HG02884 (cell line): ENCODE results near the gene RNF213.
"Not testable (repeated sequence)": the region's sequence is repeated elsewhere in the genome, so short reads cannot be mapped to it uniquely, and the experiment has no call there.

Experiments
- ATAC-seq: cut with Tn5 transposase; IDR thresholded peaks from one replicate; pipeline ENCODE4 v1.9.1; 2021; ENCODE audit warnings: mild to moderate bottlenecking, moderate library complexity; ENCODE audit not compliant: unreplicated experiment

The RNF213 gene

GRCh38 chr17:80385046-80385445, 124.4 kb downstream of the RNF213 start:
- no peak for ATAC-seq

GRCh38 chr17:80386341-80386740, 125.7 kb downstream of the RNF213 start:
- no peak for ATAC-seq

- ATAC-seq = no peak
Observed at GRCh38 chr17:80387071-80387470, 126.4 kb downstream of the RNF213 start.

GRCh38 chr17:80388175-80388574, 127.5 kb downstream of the RNF213 start:
- no peak for ATAC-seq

- no peak for ATAC-seq
Observed at GRCh38 chr17:80388601-80389000, 127.9 kb downstream of the RNF213 start.

- no peak for ATAC-seq
Observed at GRCh38 chr17:80389011-80389995, 128.7 kb downstream of the RNF213 start.

- ATAC-seq = no peak
Observed at GRCh38 chr17:80393241-80393890, 132.7 kb downstream of the RNF213 start.

- no peak for ATAC-seq
Observed at GRCh38 chr17:80393961-80394360, 133.3 kb downstream of the RNF213 start.

GRCh38 chr17:80394629-80395216, 134.1 kb downstream of the RNF213 start:
- no peak for ATAC-seq

- no peak for ATAC-seq
Observed at GRCh38 chr17:80395402-80396151, 134.9 kb downstream of the RNF213 start.

- ATAC-seq = no peak
Observed at GRCh38 chr17:80396157-80397033, 135.7 kb downstream of the RNF213 start.

- ATAC-seq = no peak
Observed at GRCh38 chr17:80397034-80397387, 136.4 kb downstream of the RNF213 start.

- ATAC-seq = no peak
Observed at GRCh38 chr17:80397686-80398085, 137.0 kb downstream of the RNF213 start.

- not testable (repeated sequence) for ATAC-seq
Observed at GRCh38 chr17:80401086-80401485, 140.4 kb downstream of the RNF213 start.

- not testable (repeated sequence) for ATAC-seq
Observed at GRCh38 chr17:80402102-80402501, 141.4 kb downstream of the RNF213 start.

- no peak for ATAC-seq
Observed at GRCh38 chr17:80402959-80403358, 142.3 kb downstream of the RNF213 start.

GRCh38 chr17:80406146-80406545, 145.5 kb downstream of the RNF213 start:
- no peak for ATAC-seq

- not testable (repeated sequence) for ATAC-seq
Observed at GRCh38 chr17:80407917-80408316, 147.3 kb downstream of the RNF213 start.

- ATAC-seq = no peak
Observed at GRCh38 chr17:80408872-80409271, 148.2 kb downstream of the RNF213 start.

- ATAC-seq = no peak
Observed at GRCh38 chr17:80409626-80410025, 149.0 kb downstream of the RNF213 start.
